ENCODE data around the gene ARL14.

GRCh38 chr3:160691962-160692361, 15.0 kb downstream of the ARL14 start:
- TF ChIP-seq, protein P1, sequence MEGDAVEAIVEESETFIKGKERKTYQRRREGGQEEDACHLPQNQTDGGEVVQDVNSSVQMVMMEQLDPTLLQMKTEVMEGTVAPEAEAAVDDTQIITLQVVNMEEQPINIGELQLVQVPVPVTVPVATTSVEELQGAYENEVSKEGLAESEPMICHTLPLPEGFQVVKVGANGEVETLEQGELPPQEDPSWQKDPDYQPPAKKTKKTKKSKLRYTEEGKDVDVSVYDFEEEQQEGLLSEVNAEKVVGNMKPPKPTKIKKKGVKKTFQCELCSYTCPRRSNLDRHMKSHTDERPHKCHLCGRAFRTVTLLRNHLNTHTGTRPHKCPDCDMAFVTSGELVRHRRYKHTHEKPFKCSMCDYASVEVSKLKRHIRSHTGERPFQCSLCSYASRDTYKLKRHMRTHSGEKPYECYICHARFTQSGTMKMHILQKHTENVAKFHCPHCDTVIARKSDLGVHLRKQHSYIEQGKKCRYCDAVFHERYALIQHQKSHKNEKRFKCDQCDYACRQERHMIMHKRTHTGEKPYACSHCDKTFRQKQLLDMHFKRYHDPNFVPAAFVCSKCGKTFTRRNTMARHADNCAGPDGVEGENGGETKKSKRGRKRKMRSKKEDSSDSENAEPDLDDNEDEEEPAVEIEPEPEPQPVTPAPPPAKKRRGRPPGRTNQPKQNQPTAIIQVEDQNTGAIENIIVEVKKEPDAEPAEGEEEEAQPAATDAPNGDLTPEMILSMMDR (conservative IDR thresholded peaks at IDR 0.05; ENCODE audit: low read length) = no peak
- no peak for TF ChIP-seq EZH2phosphoT487 (IDR thresholded peaks at IDR 0.05; ENCODE audit: borderline replicate concordance, low read depth, low read length)
